OCI-LY1 (cell line): ENCODE measurements around the gene ELMO1.

Experiments used
- CTCF ChIP-seq: fragments of 200-600 bp; sonication (generic), shearing (Covaris generic); IDR thresholded peaks from 2 replicates; pipeline ENCODE4 v1.5.1; 2017; ENCODE audit warnings: mild to moderate bottlenecking, antibody characterized with exemption, low read length, moderate library complexity, mixed read lengths
- EZH2 ChIP-seq: fragments of 200-600 bp; sonication (generic), shearing (Covaris generic); IDR thresholded peaks from 2 replicates; pipeline ENCODE4 v1.8.0; 2017; ENCODE audit warnings: borderline replicate concordance, mixed run types, mild to moderate bottlenecking, antibody characterized with exemption, low read length, moderate library complexity, mixed read lengths

GRCh38 chr7:36840904-36841303, 607.8 kb downstream of the ELMO1 start:
- no peak for TF ChIP-seq CTCF
- TF ChIP-seq EZH2 = no peak
